Thymus (tissue), 11 donors: Measurements from ENCODE around the gene RBBP4. TPM values are rescaled to one million over a fixed set of nuclear protein-coding genes. Genes with fewer than 3 reads are reported as not detected.
A peak's percentile ranks its signal among the peaks of the same experiment; 100 is the strongest.
"Not testable (repeated sequence)": the region's sequence is repeated elsewhere in the genome, so short reads cannot be mapped to it uniquely, and the experiment has no call there.

Source experiments
- DNase-seq, 9 donors: peaks; one replicate each; pipeline ENCODE4 v3.0.0-alpha.2; 2013; ENCODE audit warnings: low spot score in 9 of 9, low read depth in 6 of 9, missing footprints in 1 of 9
- H3K27ac ChIP-seq, 2 donors: one replicate each; pipeline ENCODE4 v1.5.1; 2013; ENCODE audit warnings: control low read depth in 1 of 2, low read depth in 1 of 2, low read length in 1 of 2, mild to moderate bottlenecking in 1 of 2, moderate library complexity in 1 of 2
- H3K27me3 ChIP-seq, 2 donors: one replicate each; pipeline ENCODE4 v1.5.1; 2013; ENCODE audit warnings: low read length in 1 of 2; ENCODE audit not compliant: control insufficient read depth in 2 of 2, insufficient read depth in 1 of 2
- H3K36me3 ChIP-seq, 2 donors: one replicate each; pipeline ENCODE4 v1.5.1; 2013; ENCODE audit warnings: low read length in 1 of 2, mild to moderate bottlenecking in 1 of 2, moderate library complexity in 1 of 2; ENCODE audit not compliant: control insufficient read depth in 2 of 2, insufficient read depth in 2 of 2
- H3K4me1 ChIP-seq, 2 donors: one replicate each; pipeline ENCODE4 v1.5.1; 2013; ENCODE audit warnings: low read length in 2 of 2; ENCODE audit not compliant: control insufficient read depth in 2 of 2, insufficient read depth in 2 of 2
- H3K4me3 ChIP-seq, 2 donors: one replicate each; pipeline ENCODE4 v1.5.1; 2013; ENCODE audit warnings: low read length in 2 of 2, control low read depth in 1 of 2, mild to moderate bottlenecking in 1 of 2
- H3K9me3 ChIP-seq, 2 donors: one replicate each; pipeline ENCODE4 v1.5.1; 2013; ENCODE audit warnings: low read length in 1 of 2, mild to moderate bottlenecking in 1 of 2; ENCODE audit not compliant: control insufficient read depth in 2 of 2, insufficient read depth in 1 of 2
- WGBS: extraction: QIAGEN DNeasy Blood & Tissue Kit; methylation state at CpG from one replicate; pipeline ENCODE4 v1.1.7; 2013; 5-methylcytosine and 5-hydroxymethylcytosine counted together
- polyA plus RNA-seq: library from polyadenylated mRNA; stranded (reverse); fragments of 200-250 nt; gene quantifications from one replicate; pipeline ENCODE4 v1.2.3, GENCODE V29; 2013
- total RNA-seq: library from RNA; stranded (reverse); fragments of 120-200 nt; gene quantifications from one replicate; pipeline ENCODE4 v1.2.4, GENCODE V29; 2013
- donor health status: healthy.

RBBP4 gene
- total and polyA plus RNA-seq, 2 donors = 92.6 to 204 TPM

GRCh38 chr1:32632829-32633228 lies 18.2 kb upstream of the RBBP4 start:
- Histone ChIP-seq H3K4me3 (no peak overlapping the region), H3K36me3 (peaks cover 8 to 12% of the 10 kb centered on the region in 2 donors), H3K4me1 (peaks cover under 1 to 3% of the 10 kb centered on the region in 2 donors), H3K27me3 (no peaks in the 10 kb centered on the region), H3K27ac (no peak overlapping the region), H3K9me3 (no peaks in the 10 kb centered on the region)
- DNase-seq = no peak
- 96% methylated on average over 2 of the region's 2 CpGs for WGBS

GRCh38 chr1:32635508-32636277 lies 15.3 kb upstream of the RBBP4 start:
- Histone ChIP-seq H3K4me1 (no peaks in the 10 kb centered on the region), H3K27me3 (no peaks in the 10 kb centered on the region), H3K4me3 (no peak overlapping the region), H3K9me3 (no peaks in the 10 kb centered on the region), H3K36me3 (peaks cover 5 to 22% of the 10 kb centered on the region in 2 donors), H3K27ac (no peak overlapping the region)
- WGBS = 91% methylated on average over 8 of the region's 8 CpGs
- DNase-seq = no peak

- Histone ChIP-seq H3K36me3 (peaks cover 5 to 17% of the 10 kb centered on the region in 2 donors), H3K27ac (no peak overlapping the region), H3K9me3 (no peaks in the 10 kb centered on the region), H3K27me3 (no peaks in the 10 kb centered on the region), H3K4me3 (no peak overlapping the region), H3K4me1 (no peaks in the 10 kb centered on the region)
- DNase-seq = no peak
- 95% methylated on average over 16 of the region's 16 CpGs for WGBS
These were observed 13.9 kb upstream of the RBBP4 start for GRCh38 chr1:32636914-32637645.

DNA sequence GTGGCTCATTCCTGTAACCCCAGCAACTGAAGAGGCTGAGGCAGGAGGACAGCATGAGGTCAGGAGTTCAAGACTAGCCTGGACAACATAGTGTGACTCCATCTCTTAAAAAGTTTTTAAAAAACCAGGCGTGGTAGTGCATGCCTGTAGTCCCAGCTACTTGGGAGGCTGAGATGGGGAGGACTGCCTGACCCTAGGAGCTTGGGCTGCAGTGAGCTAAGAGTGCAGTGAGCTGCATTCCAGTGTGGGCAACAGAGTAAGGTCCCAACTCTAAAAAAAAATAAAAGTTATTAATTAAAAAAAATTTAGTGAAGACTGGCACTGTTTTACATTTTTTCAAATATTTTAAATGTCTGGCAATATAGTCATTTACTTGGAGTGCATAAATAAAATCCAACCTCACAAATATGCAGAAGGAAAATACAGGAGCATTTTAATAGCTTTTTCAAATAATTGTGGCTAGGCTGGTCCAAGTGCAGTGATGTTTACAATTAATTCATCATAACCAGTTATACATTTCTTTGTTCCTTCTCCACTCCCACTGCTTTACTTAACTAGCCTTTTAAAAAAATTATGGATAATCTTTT lies 11.4 kb upstream of the RBBP4 start:
- no peaks in the 10 kb centered on the region for H3K9me3 ChIP-seq
- WGBS = 96% methylated on average over 1 of the region's 1 CpG
- no peaks in the 10 kb centered on the region for H3K4me1 ChIP-seq

DNA sequence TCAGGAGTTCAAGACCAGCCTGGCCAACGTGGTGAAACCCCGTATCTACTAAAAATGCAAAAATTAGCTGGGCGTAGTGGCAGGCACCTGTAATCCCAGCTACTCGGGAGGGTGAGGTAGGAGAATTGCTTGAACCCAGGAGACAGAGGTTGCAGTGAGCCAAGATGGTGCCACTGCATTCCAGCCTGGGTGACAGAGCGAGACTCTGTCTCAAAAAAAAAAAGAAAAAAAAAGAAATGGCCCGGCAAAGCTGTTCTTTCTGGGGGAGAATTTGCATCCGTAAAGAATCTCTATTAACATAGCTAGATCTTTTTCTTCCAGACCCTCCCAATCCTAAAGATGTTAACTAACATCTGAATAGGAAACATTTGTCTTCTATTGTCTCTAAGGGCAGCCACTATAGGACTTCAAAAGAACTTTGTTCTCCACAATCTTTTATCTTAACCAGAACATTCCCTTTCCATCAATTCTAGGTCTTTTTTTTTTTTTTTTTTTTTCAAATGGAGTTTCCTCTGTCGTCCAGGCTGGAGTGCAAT lies 8.6 kb upstream of the RBBP4 start:
- peaks cover 8 to 13% of the 10 kb centered on the region in 2 donors for H3K36me3 ChIP-seq
- H3K4me3 ChIP-seq, DNase-seq, H3K4me1 ChIP-seq, H3K27ac ChIP-seq, H3K27me3 ChIP-seq, H3K9me3 ChIP-seq: not testable (repeated sequence)
- 96% methylated on average over 8 of the region's 8 CpGs for WGBS

More for the DNA sequence above, 11.4 kb upstream of the RBBP4 start:
- Histone ChIP-seq H3K27ac (no peak overlapping the region), H3K36me3 (peaks cover 3 to 9% of the 10 kb centered on the region in 2 donors), H3K27me3 (no peaks in the 10 kb centered on the region), H3K4me3 (no peak overlapping the region)
- no peak for DNase-seq

DNA sequence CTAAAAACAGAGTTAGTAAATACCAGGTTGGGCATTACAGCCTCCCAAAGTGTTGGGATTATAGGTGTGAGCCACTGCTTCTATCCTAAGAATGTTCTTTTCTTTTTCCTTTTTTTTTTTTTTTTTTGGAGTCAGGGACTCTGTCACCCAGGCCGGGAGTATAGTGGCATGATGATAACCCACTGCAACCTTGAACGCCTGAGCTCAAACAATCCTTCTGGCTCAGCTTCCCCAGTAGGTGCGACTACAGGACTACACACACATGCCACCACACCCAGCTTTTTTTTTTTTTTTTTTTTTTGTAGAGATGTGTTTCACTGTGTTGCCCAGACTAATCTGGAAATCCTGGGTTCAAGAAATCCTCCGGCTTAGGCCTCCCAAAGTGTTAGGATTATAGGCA lies 6.6 kb upstream of the RBBP4 start:
- Histone ChIP-seq H3K4me1 (peaks cover 0 to 4% of the 10 kb centered on the region in 2 donors), H3K36me3 (peaks cover 6% of the 10 kb centered on the region in 2 donors), H3K4me3 (no peak overlapping the region), H3K9me3 (no peaks in the 10 kb centered on the region), H3K27me3 (no peaks in the 10 kb centered on the region), H3K27ac (no peak overlapping the region)
- 96% methylated on average over 4 of the region's 4 CpGs for WGBS
- no peak for DNase-seq

DNA sequence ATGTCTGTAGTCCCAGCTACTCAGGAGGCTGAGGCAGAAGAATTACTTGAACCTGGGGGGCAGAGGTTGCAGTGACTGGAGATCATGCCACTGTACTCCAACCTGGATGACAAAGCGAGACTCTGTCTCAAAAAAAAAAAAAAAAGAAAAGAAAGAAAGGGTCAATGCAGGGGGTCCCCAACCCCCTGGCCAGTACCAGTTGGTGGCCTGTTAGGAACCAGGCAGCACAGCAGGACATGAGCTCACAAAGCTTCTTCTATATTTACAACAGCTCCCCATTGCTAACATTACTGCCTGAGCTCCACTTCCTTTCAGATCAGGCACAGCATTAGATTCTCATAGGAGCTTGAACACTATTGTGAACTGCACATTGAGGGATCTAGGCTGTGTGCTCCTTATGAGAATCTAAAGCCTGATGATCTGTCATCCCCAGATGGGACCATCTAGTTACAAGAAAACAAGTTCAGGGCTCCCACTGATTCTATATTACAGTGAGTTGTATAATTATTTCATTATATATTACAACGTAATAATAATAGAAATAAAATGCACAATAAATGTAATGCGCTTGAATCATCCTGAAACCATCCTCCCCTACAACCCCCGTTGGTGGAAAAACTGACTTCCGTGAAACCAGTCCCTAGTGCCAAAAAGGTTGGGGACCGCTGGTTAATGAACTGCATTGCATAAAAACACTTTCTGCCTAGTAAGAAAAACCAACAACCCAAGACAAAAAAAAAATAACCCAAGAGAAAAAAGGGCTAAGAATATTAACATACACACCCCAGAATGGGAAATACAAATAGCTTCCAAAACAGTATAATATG lies 3.5 kb upstream of the RBBP4 start:
- peaks cover 6 to 8% of the 10 kb centered on the region in 2 donors for H3K36me3 ChIP-seq
- H3K27ac ChIP-seq = peak overlapping the region in 1 of 2 donors; percentile 8
- no peak overlapping the region for H3K4me3 ChIP-seq
- H3K9me3 ChIP-seq = no peaks in the 10 kb centered on the region
- H3K27me3 ChIP-seq = no peaks in the 10 kb centered on the region
- peaks cover 3 to 10% of the 10 kb centered on the region in 2 donors for H3K4me1 ChIP-seq
- WGBS = 96% methylated on average over 6 of the region's 6 CpGs
- no peak for DNase-seq

DNA sequence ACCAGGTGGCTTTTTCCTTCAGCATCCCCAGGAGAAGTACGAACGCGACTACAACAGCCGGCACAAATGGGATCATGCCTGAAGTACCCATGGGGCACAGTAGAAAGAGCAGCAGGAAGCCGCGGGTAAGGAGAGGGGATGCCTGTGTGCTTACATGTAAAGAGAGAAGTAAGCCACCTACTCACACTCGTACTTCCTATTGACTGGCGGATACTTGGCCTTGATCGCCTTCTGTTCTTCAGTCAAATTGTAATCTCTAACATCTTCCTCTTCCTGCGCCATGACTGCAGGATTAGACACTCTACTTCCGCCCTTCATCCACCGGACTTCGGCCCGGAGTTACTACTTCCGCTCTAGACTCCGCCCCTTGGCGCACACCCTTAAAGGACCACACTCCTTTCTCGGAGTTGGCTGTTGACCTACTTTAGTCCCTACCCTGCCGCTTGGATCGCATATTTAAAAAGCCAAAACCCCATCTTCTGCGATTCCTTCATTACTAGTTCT lies 708 bp upstream of the RBBP4 start, which contains the start of gene ZBTB8OS:
Gene ZBTB8OS, minus strand, starts transcription at position 303 of the 504 bp plus-strand sequence. Its CDS starts 21 bp downstream, at position 282.
- under 1% methylated on average over 21 of the region's 21 CpGs for WGBS
- H3K36me3 ChIP-seq = peaks cover 11 to 31% of the 10 kb centered on the region in 2 donors
- no peaks in the 10 kb centered on the region for H3K27me3 ChIP-seq
- peaks cover 14 to 20% of the 10 kb centered on the region in 2 donors for H3K4me1 ChIP-seq
- H3K27ac ChIP-seq = peak within 1 kb of the TSS; percentile 99
- peak within 1 kb of the TSS; percentile 74 to 95 for H3K4me3 ChIP-seq
- DNase-seq = peak; percentile 79 to 97 (median 92)
- H3K9me3 ChIP-seq = no peaks in the 10 kb centered on the region
